ENCODE results near the gene CA10. TPM values are rescaled to one million over a fixed set of nuclear protein-coding genes. Genes with fewer than 3 reads are reported as not detected.

The CA10 gene
- total and polyA plus RNA-seq, 2 of the 4 experiments (the other 2 are of a cell fraction), result not detected

DNA sequence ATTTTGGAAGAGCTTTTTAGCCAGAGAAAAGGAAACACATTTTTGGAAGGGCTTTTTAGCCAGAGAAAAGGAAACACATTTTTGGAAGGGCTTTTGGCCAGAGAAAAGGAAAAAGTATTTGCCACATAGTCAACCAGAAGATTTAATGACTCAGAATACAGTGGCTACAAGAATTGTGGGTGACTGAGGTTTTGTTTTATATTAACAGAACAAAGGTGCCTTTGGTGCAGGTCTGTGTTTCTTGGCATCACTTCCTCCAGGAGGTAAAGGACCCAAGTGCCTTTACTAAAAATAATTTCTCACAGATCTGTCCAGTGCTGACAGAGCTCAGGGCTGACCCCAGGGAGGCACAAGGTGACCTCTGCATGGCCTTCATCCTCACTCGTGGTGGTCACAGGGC lies 363.1 kb downstream of the CA10 start:
- Histone ChIP-seq H3K9me3 (ENCODE audit: control insufficient read depth, insufficient read depth, low read length) (peaks cover 12% of the 10 kb centered on the region), H3K23ac (ENCODE audit: low read depth, low read length) (no peak overlapping the region), H3K79me1 (ENCODE audit: low read depth in 1 of 2, low read length in 2 of 2) (no peaks in the 10 kb centered on the region), H3K27me3 (ENCODE audit: control insufficient read depth, insufficient read depth, low read length) (no peaks in the 10 kb centered on the region), H2BK120ac (ENCODE audit: low read depth, low read length) (no peak overlapping the region), H2BK5ac (ENCODE audit: low read depth, low read length, poor library complexity, severe bottlenecking) (no peak overlapping the region), H3K4me1 (ENCODE audit: control insufficient read depth, insufficient read depth, low read length) (no peaks in the 10 kb centered on the region), H3K27ac (ENCODE audit: insufficient read depth, low read length) (no peak overlapping the region), H3K36me3 (ENCODE audit: control insufficient read depth, insufficient read depth, low read length) (no peaks in the 10 kb centered on the region), H2BK20ac (ENCODE audit: low read depth, low read length) (no peak overlapping the region), H2AK5ac (ENCODE audit: low read depth, low read length) (no peak overlapping the region), H4K8ac (ENCODE audit: low read depth in 2 of 2, low read length in 2 of 2) (no peak overlapping the region), H3K18ac (ENCODE audit: low read depth, low read length) (no peak overlapping the region), H4K20me1 (ENCODE audit: insufficient read depth, low read length) (no peaks in the 10 kb centered on the region), H3K4me3 (ENCODE audit: insufficient read depth, low read depth, low read length) (no peak overlapping the region), H2AK9ac (replicated peaks; ENCODE audit: low read depth, low read length, poor library complexity) (no peak overlapping the region), H3K56ac (ENCODE audit: extremely low read depth, insufficient read depth, low read length) (no peak overlapping the region), H3K4ac (ENCODE audit: low read depth, low read length) (no peak overlapping the region), H2BK15ac (ENCODE audit: low read depth, low read length) (no peak overlapping the region), H2AFZ (replicated peaks; ENCODE audit: low read length, poor library complexity) (no peak overlapping the region), H3K9ac (ENCODE audit: low read depth, low read length) (no peak overlapping the region), H3K4me2 (ENCODE audit: low read depth, low read length) (no peak overlapping the region), H3K14ac (replicated peaks; ENCODE audit: low read depth, low read length) (no peak overlapping the region), H3K9me1 (ENCODE audit: insufficient read depth, low read length) (no peaks in the 10 kb centered on the region), H4K91ac (ENCODE audit: insufficient read depth, low read depth, low read length) (no peak overlapping the region), H4K5ac (ENCODE audit: low read depth, low read length) (no peak overlapping the region)
- CTCF ChIA-PET, result no interaction called here
- no TSS peak for BruUV-seq (replicated peaks)
- POLR2A ChIA-PET (ENCODE audit: unreplicated experiment), result no interaction called here
- intact Hi-C loops (cut with micrococcal nuclease), result no loop called here
- TF ChIP-seq FOS (IDR thresholded peaks at IDR 0.05; ENCODE audit: low read depth, low read length) (no peak), MAFK (IDR thresholded peaks at IDR 0.05; ENCODE audit: low read depth, low read length) (no peak), CHD1 (IDR thresholded peaks at IDR 0.05; ENCODE audit: low read depth, low read length) (no peak), MAZ (IDR thresholded peaks at IDR 0.05; ENCODE audit: borderline replicate concordance, low read depth, low read length) (no peak), RFX5 (IDR thresholded peaks at IDR 0.05; ENCODE audit: low read depth, low read length) (no peak)
- TF ChIP-seq, protein P1, sequence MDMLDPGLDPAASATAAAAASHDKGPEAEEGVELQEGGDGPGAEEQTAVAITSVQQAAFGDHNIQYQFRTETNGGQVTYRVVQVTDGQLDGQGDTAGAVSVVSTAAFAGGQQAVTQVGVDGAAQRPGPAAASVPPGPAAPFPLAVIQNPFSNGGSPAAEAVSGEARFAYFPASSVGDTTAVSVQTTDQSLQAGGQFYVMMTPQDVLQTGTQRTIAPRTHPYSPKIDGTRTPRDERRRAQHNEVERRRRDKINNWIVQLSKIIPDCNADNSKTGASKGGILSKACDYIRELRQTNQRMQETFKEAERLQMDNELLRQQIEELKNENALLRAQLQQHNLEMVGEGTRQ (IDR thresholded peaks at IDR 0.05; ENCODE audit: low read depth, low read length), result no peak
- TF ChIP-seq, protein P2, sequence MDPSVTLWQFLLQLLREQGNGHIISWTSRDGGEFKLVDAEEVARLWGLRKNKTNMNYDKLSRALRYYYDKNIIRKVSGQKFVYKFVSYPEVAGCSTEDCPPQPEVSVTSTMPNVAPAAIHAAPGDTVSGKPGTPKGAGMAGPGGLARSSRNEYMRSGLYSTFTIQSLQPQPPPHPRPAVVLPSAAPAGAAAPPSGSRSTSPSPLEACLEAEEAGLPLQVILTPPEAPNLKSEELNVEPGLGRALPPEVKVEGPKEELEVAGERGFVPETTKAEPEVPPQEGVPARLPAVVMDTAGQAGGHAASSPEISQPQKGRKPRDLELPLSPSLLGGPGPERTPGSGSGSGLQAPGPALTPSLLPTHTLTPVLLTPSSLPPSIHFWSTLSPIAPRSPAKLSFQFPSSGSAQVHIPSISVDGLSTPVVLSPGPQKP (IDR thresholded peaks at IDR 0.05; ENCODE audit: borderline replicate concordance, low read depth, low read length), result no peak
- no peak for DNase-seq
- ATAC-seq (ENCODE audit: low read depth), result no peak
- in situ Hi-C loops (cut with MboI; ENCODE audit: low sequenced_read_pairs), result no loop called here
- WGBS, 2 experiments (ENCODE audit: extremely low coverage in 2 of 2, insufficient read length in 1 of 2), result no CpG with 5 or more reads among the region's 1 CpG
- dilution Hi-C loops (cut with HindIII; ENCODE audit: low sequenced_read_pairs, unreplicated experiment), result no loop called here
